Tongue (tissue), 2 donors: ENCODE results near the gene ABCF1. TPM values are rescaled to one million over a fixed set of nuclear protein-coding genes. Genes with fewer than 3 reads are reported as not detected.

ENCODE experiments used
- DNase-seq: peaks from one replicate; pipeline ENCODE4 v3.0.0-alpha.2; 2015
- total RNA-seq: library from RNA; depleted of rRNA; stranded (reverse); fragments of >200 nt; gene quantifications from one replicate; pipeline ENCODE4 v1.2.3, GENCODE V29; 2014

Gene ABCF1
- total RNA-seq, 1 donor from 2014 or later = 36.4 TPM

- no peak for DNase-seq
Observed at GRCh38 chr6:30601815-30602641, 30.8 kb downstream of the ABCF1 start.

GRCh38 chr6:30603961-30604360 lies 32.7 kb downstream of the ABCF1 start:
- no peak for DNase-seq

- DNase-seq = no peak
Observed at GRCh38 chr6:30610065-30610464, 38.8 kb downstream of the ABCF1 start.

GRCh38 chr6:30611150-30611855 lies 40.1 kb downstream of the ABCF1 start:
- no peak for DNase-seq

GRCh38 chr6:30611856-30612194 lies 40.6 kb downstream of the ABCF1 start:
- no peak for DNase-seq

GRCh38 chr6:30612213-30612612 lies 41.0 kb downstream of the ABCF1 start:
- DNase-seq = no peak

- DNase-seq = no peak
Observed at GRCh38 chr6:30612687-30613248, 41.5 kb downstream of the ABCF1 start.

GRCh38 chr6:30613251-30614043 lies 42.2 kb downstream of the ABCF1 start:
- no peak for DNase-seq

GRCh38 chr6:30614044-30614842 lies 43.0 kb downstream of the ABCF1 start:
- peak; percentile 35 for DNase-seq

GRCh38 chr6:30614843-30615218 lies 43.6 kb downstream of the ABCF1 start:
- DNase-seq = peak; percentile 99

- DNase-seq = peak; percentile 95
Observed at GRCh38 chr6:30615219-30615957, 44.1 kb downstream of the ABCF1 start.

GRCh38 chr6:30615958-30616810 lies 44.9 kb downstream of the ABCF1 start:
- peak; percentile 80 for DNase-seq

- DNase-seq = peak; percentile 100
Observed at GRCh38 chr6:30616811-30617564, 45.7 kb downstream of the ABCF1 start, which contains the start of gene PPP1R10. Gene PPP1R10 (minus strand): TSS chr6:30617243. CDS start chr6:30609944, 7,299 bp downstream.

GRCh38 chr6:30617565-30618269 lies 46.5 kb downstream of the ABCF1 start, which contains the start of gene MRPS18B:
Gene MRPS18B (plus strand): TSS chr6:30617840. CDS start chr6:30617866, 26 bp downstream.
- peak; percentile 100 for DNase-seq

GRCh38 chr6:30618270-30618797 lies 47.1 kb downstream of the ABCF1 start:
- DNase-seq = no peak

- DNase-seq = no peak
Observed at GRCh38 chr6:30619561-30619960, 48.3 kb downstream of the ABCF1 start.

- no peak for DNase-seq
Observed at GRCh38 chr6:30625511-30625910, 54.3 kb downstream of the ABCF1 start.
